ENCODE data around the gene IP6K1.
A peak's percentile ranks its signal among the peaks of the same experiment; 100 is the strongest.

IP6K1 gene

DNA sequence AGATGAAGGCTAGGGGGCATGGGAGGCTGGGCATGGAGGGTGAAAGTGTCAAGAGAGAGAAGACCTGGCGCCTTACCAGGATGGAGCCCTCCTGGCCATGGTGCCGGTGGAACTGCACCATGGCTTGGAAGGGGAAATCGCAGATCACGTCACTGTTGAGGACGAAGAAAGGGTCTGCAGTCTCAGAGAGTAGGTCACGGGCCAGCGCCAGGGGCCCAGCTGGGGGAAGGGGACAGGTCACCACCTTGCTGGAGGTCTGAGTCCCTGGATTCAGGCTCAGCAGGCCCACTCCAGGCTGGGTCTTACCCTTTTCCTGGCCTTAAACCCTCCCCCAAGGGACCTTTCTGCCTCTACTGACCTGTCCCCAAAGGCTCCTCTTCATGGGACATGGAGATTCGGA is 63.4 kb downstream of the IP6K1 start:
- DNase-seq: no peak

DNA sequence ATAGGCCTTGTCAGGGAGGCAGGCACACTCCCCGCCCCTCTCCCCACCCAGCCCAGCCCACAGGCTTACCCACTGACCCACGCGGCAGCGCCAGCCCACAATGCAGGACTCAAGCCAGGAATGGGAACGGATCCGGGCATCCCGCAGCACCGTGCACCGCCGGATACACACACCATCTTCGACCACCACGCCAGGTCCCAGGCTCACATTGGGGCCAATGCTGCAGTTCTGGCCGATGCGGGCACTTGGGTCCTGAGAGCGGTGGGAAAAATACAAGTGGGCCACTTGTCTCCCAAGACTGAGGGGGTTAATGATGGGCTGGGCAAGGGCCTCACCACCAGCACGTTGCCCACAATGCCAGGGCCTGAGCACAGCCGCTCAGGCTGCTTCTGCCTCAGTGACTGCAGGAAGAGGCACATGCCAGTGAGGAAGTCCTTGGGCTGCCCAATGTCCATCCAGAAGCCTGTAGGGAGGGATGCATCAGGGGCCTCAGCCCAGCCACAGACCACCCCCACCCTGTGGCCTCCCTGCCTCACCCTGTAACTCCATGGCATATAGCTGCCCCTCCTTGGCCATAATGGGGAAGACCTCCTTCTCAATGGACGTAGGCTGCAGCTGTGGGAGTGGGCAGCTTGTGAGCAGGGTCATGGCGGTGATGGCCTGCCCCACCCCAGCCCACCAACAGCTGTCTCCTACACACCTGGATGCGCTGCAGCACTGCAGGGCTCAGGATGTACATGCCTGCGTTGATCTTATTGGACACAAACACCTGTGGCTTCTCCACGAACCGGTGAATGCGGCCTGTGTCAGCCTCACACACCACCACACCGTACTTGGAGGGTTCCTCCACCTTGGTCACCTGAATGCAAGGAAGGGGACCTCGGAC is 64.2 kb downstream of the IP6K1 start:
- no peak for DNase-seq

DNA sequence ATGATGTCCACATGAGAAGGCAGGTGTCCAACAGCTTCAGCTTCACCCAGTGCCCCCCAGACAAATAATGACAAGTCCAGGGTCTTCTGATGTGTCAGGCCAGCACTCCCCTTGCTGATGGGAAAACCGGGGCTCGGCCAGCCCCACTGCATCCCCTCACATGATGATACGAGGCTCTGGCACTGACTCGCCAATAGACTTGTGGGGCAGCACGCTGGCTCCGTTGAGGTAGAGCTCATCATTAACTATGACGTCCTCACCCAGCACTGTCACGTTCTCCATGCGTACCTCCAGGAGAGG is 64.8 kb downstream of the IP6K1 start:
- DNase-seq: no peak

DNA sequence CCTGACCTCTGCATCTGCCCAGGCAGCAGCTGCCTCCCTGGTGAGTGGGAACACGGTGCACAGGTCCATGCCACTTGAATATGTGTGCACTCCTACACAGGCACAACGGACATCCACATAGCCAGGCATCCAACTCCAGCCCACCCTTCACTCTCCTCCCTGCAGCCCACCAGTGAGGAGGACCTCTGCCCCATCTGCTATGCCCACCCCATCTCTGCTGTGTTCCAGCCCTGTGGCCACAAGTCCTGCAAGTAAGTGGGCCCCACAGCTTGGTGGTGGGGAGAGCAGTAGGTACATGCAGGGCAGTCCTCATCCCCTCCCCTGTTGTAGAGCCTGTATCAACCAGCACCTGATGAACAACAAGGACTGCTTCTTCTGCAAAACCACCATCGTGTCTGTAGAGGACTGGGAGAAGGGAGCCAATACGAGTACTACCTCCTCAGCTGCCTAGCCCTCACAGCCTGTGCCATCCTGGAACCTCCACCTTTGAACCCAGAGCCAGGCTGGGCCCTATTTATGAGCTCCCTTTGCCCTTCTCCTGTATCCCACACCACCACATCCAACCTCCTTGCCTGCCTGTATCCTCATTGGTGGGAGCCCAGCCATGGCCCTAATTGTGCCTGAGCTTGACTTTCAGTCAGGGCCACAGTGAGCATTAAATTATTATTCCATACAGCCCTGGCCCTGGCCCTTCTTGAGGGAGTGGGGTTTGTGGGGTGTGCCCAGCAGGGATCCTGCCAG is 65.3 kb downstream of the IP6K1 start:
- DNase-seq: no peak

DNA sequence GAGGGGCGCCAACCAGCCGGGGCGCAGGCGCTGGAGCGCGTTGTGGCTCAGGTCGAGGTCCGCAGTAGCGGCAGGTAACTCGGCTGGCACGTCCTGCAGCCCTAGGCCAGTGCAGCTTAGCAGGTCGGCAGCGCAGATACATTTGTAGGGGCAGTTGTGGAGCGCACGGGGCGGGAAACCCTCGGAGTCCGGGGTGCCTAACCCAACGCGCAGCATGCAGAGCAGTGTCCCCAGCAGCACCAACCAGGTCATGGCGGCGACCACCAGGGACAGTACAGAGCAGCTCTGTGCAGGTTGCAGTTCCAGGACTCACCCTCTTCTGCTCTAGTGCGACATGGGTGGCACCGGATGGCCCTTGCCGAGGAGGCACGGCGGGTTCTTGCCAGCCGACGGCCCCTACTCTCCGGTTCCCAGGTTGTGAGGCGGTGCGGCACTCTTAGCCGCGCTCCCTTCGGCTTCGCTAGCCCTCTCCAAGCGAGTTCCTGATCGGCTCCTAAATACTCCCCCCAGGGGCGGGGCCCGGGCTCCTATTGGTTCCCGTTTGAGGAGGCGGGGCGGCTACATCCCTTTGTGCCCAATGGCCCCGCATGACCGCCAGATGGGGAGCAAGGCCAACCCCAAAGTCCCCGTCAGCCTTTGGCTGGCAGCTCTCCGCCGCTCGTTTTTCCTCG is 67.0 kb downstream of the IP6K1 start, which contains the start of gene AMIGO3:
Gene AMIGO3, minus strand, starts transcription at position 471 of the 671 bp plus-strand sequence. Its CDS starts 219 bp downstream, at position 252.
- peak; percentile 86 for DNase-seq

DNA sequence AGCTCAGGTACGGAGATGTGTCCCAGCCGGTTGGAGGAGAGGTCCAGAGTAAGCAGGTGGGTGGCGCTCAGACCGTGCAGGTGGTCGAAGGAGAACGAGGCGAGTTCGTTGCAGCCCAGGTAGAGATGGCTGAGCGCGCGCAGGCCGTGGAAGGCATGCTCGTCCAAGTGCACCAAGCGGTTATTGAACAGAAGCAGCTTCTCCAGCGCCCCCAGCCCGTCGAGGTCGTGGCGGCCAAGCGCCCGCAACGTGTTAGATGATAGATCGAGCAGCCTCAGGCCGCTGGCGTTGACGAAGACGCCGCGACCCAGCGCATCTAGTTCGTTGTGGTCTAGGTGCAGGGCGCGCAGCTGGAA is 67.5 kb downstream of the IP6K1 start:
- no peak for DNase-seq

DNA sequence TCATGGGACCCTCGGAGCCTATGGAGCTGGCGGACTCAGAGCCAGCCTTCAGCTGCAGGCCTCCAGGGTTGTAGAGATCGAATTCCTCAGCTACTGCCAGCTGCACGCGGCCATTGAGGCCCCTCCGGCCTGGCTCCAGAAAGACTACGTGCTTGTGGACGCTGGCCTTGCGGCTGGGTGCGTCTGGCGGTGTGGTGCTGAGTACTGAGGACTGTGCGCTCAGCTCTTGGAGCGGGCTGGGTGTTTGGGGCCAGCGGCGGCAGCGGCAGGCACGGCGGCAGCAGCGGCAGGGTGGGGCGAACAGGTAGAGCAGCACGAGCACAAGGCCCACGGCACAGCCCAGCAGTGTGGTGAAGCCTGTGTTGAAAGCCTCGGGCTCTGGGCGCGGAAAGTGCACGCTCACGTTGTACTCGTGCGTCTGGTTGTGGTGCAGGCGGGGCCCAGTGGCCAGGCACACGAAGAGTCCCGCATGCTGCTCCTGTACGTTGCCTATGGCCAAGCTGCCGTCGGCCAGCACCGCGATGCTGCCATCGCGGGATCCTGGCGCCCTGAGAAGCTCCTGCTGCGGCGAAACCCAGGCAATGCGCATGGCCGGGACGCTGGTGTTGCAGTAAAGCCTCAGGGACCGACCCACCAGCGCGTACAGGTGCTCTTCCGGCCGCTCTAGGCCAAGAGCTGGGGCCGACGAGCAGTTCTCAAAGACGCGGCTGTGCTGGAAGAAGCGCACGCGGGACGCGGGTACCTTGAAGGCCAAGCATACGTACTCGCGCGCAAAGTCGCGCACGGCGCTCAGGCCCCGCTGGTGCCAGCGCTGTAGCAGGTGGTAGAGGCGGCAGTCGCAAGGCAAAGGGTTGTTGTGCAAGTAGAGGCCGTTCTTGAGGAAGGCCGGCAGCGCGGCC is 68.1 kb downstream of the IP6K1 start:
- DNase-seq: no peak

DNA sequence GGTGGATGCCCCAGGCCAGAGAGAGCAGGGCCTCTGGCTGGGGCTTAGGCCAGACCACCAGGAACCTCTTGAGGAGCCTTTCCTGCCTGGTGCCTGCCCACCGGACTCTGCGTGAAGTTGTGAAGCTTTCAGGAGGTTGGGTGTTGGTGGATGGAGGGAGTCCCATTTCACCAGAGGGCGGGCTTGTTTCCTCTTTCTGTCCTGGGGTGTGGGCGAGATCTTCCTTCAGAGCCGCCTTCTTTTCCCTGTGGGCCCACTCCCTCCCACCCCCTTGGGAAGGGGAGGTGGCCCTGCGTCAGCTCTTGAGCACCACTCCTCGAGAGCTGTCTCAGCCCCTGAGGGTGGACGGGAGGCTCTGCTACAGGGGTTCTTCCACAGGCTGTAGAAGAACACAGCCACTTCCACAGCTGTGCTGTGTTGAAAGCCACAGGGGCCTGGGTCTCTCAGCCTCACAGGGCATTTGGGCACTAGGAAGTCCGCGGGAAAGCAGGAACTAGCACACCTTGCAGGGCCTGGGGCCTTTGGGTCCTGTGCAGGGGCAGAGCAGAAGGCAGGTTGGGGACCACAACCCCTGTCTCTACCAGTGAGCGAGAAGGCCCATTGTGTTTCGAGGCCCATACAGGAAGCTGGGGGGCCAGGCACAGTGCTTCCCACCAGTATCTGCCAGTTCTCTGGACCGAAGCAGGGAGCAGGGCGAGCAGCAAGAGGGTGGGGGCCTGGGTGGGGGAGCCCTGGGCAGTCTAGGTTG is 69.0 kb downstream of the IP6K1 start:
- no peak for DNase-seq

DNA sequence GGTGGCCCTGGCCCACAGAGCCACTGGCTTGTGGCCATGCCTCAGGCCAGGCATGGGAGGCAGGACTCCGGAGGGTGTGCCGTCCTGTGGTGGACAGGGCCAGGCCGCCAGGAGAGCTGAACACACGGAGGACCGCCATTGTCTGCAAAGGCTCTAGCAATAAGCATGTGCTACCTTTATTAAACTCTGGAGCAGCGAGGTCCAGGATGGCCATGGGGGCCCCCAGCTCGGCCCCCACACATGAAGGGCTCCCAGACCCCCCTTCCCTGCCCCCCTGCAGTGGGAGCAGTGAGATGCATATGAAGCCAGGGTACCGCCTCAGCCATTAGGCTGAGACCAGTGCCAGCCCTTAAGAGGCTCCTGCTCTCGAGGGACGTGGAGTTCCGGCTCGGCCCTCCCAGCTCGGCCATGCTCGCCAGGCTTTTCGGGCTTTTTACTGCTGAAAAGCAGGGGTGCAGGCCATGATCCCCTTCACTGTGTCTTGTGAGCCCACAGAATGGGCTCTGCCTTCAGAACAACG is 69.6 kb downstream of the IP6K1 start:
- no peak for DNase-seq

DNA sequence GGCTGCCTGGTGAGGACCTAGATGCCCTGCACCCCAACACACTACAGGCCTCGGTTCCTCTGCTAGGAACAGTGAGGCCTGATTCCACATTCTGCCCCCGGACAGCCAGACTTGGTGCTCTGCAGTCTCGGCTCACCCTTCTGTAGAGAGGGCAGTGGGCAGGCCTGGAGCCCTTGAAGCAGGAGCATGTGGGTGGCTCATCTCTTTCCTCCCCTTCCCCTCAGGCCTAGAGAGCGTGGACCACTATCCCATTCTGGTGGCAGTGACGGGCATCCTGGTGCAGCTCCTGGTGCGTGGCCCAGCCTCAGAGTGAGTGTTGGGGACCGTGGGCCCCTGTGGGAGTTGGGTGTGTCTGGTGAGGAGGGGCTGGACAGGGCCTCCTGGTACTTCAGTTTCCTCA is 70.2 kb downstream of the IP6K1 start:
- no peak for DNase-seq

DNA sequence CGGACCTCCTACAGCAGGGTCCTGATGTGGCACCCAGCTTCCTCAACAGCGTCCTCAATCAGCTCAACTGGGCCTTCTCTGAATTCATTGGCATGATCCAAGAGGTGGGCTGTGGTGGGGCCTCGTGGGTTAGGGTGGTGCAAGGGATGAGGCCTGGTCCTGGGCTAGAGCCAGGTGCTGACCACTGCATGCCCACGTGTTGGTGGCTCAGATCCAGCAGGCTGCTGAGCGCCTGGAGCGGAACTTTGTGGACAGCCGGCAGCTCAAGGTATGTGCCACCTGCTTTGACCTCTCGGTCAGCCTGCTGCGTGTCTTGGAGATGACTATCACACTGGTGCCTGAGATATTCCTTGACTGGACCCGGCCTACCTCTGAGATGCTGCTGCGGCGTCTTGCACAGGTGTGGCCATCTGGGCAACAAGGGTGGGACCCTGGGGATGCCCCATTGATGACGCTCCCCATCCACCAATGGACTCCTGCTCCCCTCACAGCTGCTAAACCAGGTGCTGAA is 70.7 kb downstream of the IP6K1 start:
- no peak for DNase-seq

DNA sequence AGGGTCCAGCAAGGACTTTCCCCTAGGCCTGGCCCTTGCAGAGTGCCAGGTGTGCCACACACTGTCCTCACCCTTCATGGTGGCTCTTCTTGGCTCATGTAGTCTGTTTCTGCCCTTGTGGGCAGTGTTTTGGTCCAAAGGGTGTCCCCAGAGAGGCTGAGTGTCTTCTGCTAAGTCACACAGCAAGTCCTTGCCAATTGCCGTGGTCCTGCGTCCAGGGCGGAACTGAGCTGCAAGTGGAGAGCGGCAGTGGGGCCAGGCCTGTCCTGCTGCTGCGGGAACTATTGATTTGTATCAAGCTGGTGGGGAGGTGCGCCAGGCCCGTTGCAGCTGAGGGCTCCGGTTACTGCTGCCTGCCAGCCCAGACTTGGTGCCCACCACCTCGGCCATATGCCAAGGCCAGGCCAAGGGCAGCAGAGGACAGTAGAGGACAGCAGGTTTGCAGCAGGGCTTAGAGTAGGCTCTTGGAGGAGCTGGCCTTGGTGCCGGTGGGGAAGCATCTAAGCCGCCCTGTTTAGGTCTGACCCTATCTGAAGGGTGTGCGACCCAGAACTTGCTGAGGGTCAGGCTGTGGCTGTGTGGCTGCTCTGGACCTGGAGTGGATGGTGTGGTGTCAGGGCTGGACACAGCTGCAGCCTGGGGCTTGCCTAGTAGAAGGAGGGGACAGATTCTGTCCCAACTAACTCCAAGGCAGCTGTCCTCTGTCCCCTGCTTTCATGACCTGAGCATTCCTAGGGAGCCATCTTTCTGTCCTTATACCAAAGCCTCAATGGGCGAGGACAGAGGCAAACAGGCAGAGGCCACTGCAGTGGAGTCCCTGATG is 71.4 kb downstream of the IP6K1 start:
- DNase-seq: no peak

DNA sequence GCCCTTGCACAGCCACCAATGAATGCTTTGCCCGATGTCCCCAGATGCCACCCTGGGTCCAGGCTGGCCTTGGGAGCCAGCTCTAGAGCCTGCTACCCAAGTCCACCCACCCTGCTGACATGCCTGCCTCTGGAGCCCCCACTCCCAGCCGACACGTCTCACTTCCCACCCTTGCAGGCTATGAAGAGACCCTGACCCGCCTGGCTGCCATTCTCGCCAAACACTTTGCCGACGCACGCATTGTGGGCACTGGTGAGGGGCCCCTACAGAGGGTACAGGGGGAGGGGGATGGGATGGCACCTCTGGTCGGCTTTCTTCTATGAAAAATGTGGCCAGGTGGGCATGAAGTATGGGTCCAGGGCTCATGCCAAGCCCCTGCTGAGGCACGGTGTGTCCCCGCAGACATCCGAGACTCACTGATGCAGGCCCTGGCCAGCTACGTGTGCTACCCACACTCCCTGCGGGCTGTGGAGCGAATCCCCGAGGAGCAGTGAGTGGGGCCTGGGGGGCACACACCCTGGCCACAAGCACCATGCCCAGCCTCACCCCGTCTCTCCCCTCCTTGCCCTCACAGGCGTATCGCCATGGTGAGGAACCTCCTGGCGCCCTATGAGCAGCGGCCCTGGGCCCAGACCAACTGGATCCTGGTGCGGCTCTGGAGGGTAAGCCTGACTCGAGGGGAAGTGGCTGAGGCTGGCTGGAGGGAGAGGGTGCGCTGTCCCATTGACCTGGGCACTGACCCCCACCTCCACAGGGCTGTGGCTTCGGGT is 72.8 kb downstream of the IP6K1 start:
- no peak for DNase-seq

DNA sequence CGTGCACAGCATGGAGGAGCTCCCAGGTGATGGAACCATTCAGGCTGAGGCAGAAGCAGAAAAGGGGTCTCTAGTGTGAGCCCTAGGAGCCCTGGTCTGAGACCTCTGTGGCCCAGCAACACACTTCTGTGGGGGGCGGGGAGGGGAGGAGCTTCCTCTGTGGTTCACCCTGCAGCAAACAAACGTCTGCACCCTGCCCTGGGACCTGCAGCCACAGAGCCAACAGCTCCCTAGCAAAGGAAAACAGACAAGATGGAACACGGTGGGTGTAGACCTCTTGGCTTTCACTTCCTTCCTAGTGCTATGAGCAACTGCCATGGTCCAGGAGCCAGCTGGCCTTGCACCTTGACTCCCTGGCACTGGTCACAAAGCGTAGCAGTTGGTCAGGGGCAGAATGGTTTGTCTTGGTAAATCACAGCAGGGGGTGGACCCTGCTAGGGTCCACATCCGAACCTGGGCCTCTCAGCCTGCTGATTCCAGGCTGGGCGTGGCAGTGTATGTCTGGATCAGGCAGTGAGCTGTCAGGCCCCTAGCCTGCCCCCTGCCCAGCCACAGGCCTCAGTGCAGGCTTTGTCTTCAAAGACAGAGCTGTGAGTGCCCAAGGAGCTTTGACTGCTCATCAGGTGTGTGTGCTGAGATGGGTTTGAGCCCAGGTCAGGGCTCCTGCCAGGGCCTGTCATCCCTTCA is 73.6 kb downstream of the IP6K1 start:
- DNase-seq: no peak

DNA sequence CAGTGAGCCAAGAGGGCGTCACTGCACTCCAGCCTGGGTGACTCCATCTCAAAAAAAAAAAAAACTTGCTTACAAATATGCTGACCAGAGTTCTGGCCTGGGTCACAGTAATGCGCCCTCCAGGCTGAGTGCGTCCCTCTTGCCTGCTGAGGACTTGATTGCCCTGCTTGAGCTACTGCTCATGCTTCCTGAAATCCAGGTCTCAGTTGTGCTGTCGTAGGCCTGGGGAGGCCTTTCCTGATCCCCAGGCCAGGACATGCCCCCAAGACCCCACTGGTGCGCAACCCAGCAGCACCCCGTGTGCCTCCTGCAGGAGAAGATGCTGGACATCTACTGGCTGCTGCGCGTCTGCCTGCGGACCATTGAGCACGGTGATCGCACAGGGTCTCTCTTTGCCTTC is 74.2 kb downstream of the IP6K1 start:
- no peak for DNase-seq

DNA sequence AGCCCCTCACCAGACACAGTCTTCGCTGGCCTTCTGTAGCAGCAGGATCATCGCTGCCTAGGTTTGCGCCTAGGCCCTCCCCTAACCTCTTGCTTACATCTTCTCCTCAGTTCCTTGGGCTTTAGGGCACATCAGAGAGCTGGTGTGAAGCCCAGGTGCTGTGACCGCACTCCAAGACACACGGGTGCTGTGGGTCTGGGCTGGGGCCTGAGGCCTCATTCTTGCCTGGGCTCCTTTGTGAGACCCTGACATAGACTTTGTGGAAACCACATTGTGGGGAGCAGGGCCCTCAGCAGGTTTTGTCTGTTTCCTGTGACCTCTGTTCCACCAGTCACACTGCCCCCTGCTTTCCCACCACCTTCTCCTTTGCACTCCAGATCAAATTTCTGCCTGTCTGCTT is 74.9 kb downstream of the IP6K1 start:
- no peak for DNase-seq

DNA sequence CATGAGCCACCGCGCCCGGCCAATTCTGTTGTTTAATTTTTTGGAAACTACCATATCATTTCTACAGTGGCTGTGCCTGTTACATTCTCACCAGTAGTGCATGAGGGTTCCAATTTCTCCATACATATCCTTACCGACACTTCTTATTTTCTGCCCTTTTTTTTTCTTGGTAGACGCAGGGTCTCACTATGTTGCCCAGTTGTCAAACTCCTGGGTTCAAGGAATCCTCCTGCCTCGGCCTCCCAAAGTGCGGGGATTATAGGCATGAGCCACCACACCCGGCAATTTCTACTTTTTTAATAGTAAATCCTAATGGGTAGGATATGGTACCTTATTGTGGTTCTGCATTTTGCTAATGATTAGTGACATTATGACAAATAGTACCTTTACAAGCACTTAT is 76.5 kb downstream of the IP6K1 start:
- no peak for DNase-seq

DNA sequence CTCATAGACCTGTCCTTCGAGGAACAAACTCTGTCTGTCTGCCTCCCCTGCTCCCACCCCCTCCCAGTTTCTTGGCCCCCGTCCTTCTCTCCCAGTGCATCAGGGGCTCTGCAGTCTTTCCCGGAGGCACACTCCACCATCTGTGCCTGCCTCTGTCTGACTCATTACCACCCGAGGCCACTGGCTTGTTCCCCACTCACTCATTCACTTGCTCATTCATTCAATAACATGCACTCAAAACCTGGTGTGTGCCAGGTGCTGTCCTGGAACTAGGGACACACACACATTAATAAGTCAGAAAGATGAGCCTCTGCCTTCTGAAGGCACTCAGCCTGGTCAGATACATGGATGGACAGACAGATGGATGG is 79.2 kb downstream of the IP6K1 start:
- no peak for DNase-seq

DNA sequence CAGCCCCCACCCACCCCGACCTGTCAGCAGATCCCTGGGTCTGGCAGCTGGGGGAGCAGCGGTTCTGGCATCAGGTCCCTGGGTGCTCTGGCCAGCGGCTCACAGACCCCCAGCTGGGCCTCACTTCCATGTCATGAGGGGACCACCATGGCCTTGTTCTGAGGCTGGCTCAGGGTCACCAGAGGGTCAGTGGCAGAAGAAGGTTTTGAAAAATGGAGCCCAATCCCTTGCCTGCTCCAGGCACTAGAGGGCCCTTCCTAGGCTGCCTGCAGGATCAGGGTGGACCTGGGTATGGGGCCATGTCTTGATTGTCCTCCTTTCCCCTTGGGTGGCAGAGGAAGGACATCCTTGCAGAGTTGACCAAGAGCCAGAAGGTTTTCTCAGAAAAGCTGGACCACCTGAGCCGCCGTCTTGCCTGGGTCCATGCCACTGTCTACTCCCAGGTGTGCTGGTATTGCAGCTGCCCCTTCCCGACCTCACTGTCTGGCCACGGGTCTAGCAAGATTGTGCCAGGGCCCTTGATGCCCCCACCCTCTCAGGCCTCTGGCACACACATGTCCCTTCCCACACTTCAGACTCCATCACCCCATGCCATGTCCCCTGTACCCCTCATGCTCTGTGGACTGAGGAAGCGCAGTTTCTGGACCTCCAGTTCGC is 79.8 kb downstream of the IP6K1 start:
- DNase-seq: no peak
